OCI-LY1 (cell line): ENCODE data around the gene EFS.

Experiments used
- H2AFZ ChIP-seq: fragments of 200-600 bp; sonication (generic), shearing (Covaris generic); 2 replicates; pipeline ENCODE4 v1.6.0; 2014; ENCODE audit warnings: antibody characterized with exemption, mild to moderate bottlenecking, low read length
- H3F3A ChIP-seq: fragments of 200-600 bp; sonication (generic), shearing (Covaris generic); 2 replicates; pipeline ENCODE4 v1.6.0; 2014; ENCODE audit warnings: mild to moderate bottlenecking, antibody characterized with exemption, low read length, moderate library complexity; ENCODE audit not compliant: insufficient read depth
- H3K27ac ChIP-seq: fragments of 200-600 bp; sonication (generic); 2 replicates; pipeline ENCODE4 v1.5.1; 2014; ENCODE audit warnings: low read length, mixed run types, mild to moderate bottlenecking, low read depth; ENCODE audit not compliant: poor library complexity, severe bottlenecking
- H3K27me3 ChIP-seq: fragments of 200-600 bp; sonication (generic); 2 replicates; pipeline ENCODE4 v1.6.0; 2014; ENCODE audit warnings: antibody characterized with exemption, mild to moderate bottlenecking, low read length, moderate library complexity; ENCODE audit not compliant: insufficient read depth
- H3K36me3 ChIP-seq: fragments of 200-600 bp; sonication (generic); 2 replicates; pipeline ENCODE4 v1.6.1; 2014; ENCODE audit warnings: mild to moderate bottlenecking, antibody characterized with exemption, low read length, moderate library complexity, mixed read lengths; ENCODE audit not compliant: insufficient read depth
- H3K4me1 ChIP-seq: fragments of 200-600 bp; sonication (generic); 2 replicates; pipeline ENCODE4 v1.5.1; 2014; ENCODE audit warnings: mild to moderate bottlenecking, low read length, moderate library complexity; ENCODE audit not compliant: insufficient read depth, severe bottlenecking
- H3K4me2 ChIP-seq: fragments of 200-600 bp; sonication (generic), shearing (Covaris generic); 2 replicates; pipeline ENCODE4 v1.6.1; 2014; ENCODE audit warnings: low read length
- H3K4me3 ChIP-seq: fragments of 200-600 bp; sonication (generic); 2 replicates; pipeline ENCODE4 v1.5.1; 2014; ENCODE audit warnings: low read length, low read depth, mild to moderate bottlenecking, mixed read lengths; ENCODE audit not compliant: poor library complexity, severe bottlenecking
- H3K79me2 ChIP-seq: fragments of 200-600 bp; shearing (Covaris generic); 2 replicates; pipeline ENCODE4 v1.6.1; 2016; ENCODE audit warnings: mixed run types, low read length, mixed read lengths; ENCODE audit not compliant: insufficient read depth
- H3K9ac ChIP-seq: fragments of 200-600 bp; sonication (generic), shearing (Covaris generic); 2 replicates; pipeline ENCODE4 v1.6.1; 2014; ENCODE audit warnings: mild to moderate bottlenecking, low read length, mixed read lengths
- H3K9me2 ChIP-seq: fragments of 200-600 bp; sonication (generic), shearing (Covaris generic); 2 replicates; pipeline ENCODE4 v1.6.1; 2014; ENCODE audit warnings: low read depth, mild to moderate bottlenecking, low read length, mixed read lengths
- H3K9me3 ChIP-seq: fragments of 200-600 bp; shearing (Covaris generic); 2 replicates; pipeline ENCODE4 v1.6.1; 2014; ENCODE audit warnings: low read length, mixed read lengths
- H4K20me1 ChIP-seq: fragments of 200-600 bp; sonication (generic), shearing (Covaris generic); 2 replicates; pipeline ENCODE4 v1.6.0; 2016; ENCODE audit warnings: mild to moderate bottlenecking, low read length; ENCODE audit not compliant: insufficient read depth
- EZH2 ChIP-seq: fragments of 200-600 bp; sonication (generic), shearing (Covaris generic); IDR thresholded peaks from 2 replicates; pipeline ENCODE4 v1.8.0; 2017; ENCODE audit warnings: borderline replicate concordance, mixed run types, mild to moderate bottlenecking, antibody characterized with exemption, low read length, moderate library complexity, mixed read lengths
- TF ChIP-seq, protein P1 (sequence below): fragments of 200-600 bp; sonication (generic), shearing (Covaris generic); IDR thresholded peaks from 2 replicates; pipeline ENCODE4 v1.5.1; 2017; ENCODE audit warnings: mild to moderate bottlenecking, antibody characterized with exemption, low read length, moderate library complexity, mixed read lengths

The EFS gene

DNA sequence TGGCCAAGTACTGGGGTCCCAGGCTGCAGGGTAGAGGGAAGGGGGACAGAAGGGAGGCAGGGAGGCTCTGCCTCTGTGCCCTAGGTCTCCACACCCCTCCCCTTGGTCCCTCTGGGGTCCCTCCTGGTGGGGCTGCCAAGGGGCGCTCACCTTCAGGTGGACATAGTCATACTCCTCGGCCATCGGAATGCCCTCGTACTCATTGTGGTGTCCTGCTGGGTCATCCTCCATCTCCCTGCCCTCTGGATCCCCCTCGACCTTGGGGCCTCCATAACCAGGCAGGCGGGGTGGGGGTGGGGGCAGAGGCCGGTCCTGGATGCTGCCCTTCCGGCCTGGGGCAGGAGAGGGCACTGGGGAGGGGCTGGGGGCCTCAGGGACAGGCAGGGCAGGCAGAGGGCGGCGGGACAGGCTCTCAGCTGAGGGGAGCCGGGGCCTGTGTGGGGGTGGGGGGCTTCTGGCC lies 5.8 kb downstream of the EFS start:
- H3K4me2 ChIP-seq: no peak overlapping the region
- H3K79me2 ChIP-seq: no peaks in the 10 kb centered on the region
- TF ChIP-seq, protein P1, sequence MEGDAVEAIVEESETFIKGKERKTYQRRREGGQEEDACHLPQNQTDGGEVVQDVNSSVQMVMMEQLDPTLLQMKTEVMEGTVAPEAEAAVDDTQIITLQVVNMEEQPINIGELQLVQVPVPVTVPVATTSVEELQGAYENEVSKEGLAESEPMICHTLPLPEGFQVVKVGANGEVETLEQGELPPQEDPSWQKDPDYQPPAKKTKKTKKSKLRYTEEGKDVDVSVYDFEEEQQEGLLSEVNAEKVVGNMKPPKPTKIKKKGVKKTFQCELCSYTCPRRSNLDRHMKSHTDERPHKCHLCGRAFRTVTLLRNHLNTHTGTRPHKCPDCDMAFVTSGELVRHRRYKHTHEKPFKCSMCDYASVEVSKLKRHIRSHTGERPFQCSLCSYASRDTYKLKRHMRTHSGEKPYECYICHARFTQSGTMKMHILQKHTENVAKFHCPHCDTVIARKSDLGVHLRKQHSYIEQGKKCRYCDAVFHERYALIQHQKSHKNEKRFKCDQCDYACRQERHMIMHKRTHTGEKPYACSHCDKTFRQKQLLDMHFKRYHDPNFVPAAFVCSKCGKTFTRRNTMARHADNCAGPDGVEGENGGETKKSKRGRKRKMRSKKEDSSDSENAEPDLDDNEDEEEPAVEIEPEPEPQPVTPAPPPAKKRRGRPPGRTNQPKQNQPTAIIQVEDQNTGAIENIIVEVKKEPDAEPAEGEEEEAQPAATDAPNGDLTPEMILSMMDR: no peak
- no peak for TF ChIP-seq EZH2
- H3K4me3 ChIP-seq: no peak overlapping the region
- H3K36me3 ChIP-seq: no peaks in the 10 kb centered on the region
- no peak overlapping the region for H2AFZ ChIP-seq
- H3F3A ChIP-seq: no peaks in the 10 kb centered on the region
- no peaks in the 10 kb centered on the region for H3K9me2 ChIP-seq
- H3K27ac ChIP-seq: no peak overlapping the region
- no peaks in the 10 kb centered on the region for H3K9me3 ChIP-seq
- H3K9ac ChIP-seq: no peak overlapping the region
- no peaks in the 10 kb centered on the region for H3K4me1 ChIP-seq
- peaks cover 5% of the 10 kb centered on the region; the same call in 1 of the 2 replicates for H3K27me3 ChIP-seq
- no peaks in the 10 kb centered on the region for H4K20me1 ChIP-seq

DNA sequence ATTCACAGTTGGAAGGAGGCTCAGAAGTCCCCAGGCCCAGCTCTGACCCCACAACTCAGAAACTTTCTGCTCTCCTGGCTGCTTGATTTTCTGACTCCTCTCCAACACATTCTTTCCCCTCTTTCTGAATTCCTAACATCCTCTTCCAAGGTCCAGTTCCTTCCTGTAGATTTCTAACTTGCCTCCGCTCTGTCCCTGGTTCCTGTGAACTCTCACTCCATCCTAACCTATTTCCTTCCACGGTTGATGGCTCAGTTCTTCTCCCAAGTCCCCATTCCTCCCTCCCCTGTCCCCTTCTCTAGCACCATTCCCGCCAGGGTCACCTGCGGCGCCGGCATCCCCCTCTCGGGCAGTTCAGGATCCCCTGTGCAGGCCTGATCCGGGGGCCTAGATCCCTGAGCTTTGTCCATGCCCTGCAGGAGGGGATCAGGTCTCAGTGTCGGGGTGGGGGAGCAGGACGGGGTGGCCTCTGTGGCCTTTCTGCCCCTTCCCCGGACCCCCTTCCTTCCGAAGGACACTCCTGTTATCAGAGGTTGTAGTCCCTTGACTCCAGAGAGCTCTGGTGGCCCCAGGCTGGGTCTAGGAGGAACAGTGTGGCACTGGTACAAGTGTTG lies 6.3 kb downstream of the EFS start:
- Histone ChIP-seq H3K79me2 (no peaks in the 10 kb centered on the region), H3K4me1 (no peaks in the 10 kb centered on the region), H4K20me1 (no peaks in the 10 kb centered on the region), H3K27me3 (peaks cover 5% of the 10 kb centered on the region; the same call in 1 of the 2 replicates), H3K4me2 (no peak overlapping the region), H3K4me3 (no peak overlapping the region), H3K9me2 (no peaks in the 10 kb centered on the region), H3K9ac (no peak overlapping the region), H2AFZ (no peak overlapping the region), H3F3A (no peaks in the 10 kb centered on the region), H3K9me3 (no peaks in the 10 kb centered on the region), H3K36me3 (no peaks in the 10 kb centered on the region), H3K27ac (no peak overlapping the region)
- TF ChIP-seq, protein P1: no peak
- no peak for TF ChIP-seq EZH2

DNA sequence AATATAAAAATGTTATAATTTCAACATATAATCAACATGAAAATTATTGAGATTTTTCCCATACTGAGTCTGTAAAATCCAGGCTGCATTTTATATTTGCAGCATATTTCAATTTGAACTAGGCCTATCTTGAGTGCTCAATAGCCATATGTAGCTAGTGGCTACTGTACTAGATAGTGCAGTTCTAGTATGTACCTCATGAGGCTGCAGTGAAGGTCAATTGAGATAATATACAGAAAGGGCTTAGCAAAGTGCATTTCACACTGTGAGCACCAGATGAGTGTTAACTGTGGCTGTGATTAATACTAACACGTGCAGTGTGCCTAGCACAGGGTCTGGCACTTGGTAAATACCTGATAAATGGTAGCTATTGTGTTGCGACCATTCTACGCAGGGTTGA lies 6.9 kb downstream of the EFS start:
- TF ChIP-seq EZH2: no peak
- TF ChIP-seq, protein P1: no peak
- Histone ChIP-seq H2AFZ (no peak overlapping the region), H3K27me3 (peaks cover 5% of the 10 kb centered on the region; the same call in 1 of the 2 replicates), H3K9me3 (no peaks in the 10 kb centered on the region), H3K79me2 (no peaks in the 10 kb centered on the region), H4K20me1 (no peaks in the 10 kb centered on the region), H3K4me1 (no peaks in the 10 kb centered on the region), H3K4me2 (no peak overlapping the region), H3K9me2 (no peaks in the 10 kb centered on the region), H3K36me3 (no peaks in the 10 kb centered on the region), H3K4me3 (no peak overlapping the region), H3K9ac (no peak overlapping the region), H3F3A (no peaks in the 10 kb centered on the region), H3K27ac (no peak overlapping the region)
